D341Med (cell line): ENCODE measurements around the gene TMPRSS6.

Experiments used
- DNase-seq: peaks from one replicate; pipeline ENCODE4 v3.0.0; 2012; ENCODE audit warnings: low spot score

Gene TMPRSS6

GRCh38 chr22:37140686-37141323 is 31.3 kb upstream of the TMPRSS6 start:
- DNase-seq: no peak

GRCh38 chr22:37139762-37140161 is 30.2 kb upstream of the TMPRSS6 start:
- DNase-seq: no peak

- DNase-seq: no peak
These were observed 29.5 kb upstream of the TMPRSS6 start for GRCh38 chr22:37138849-37139561.

- no peak for DNase-seq
These were observed 28.6 kb upstream of the TMPRSS6 start for GRCh38 chr22:37137903-37138665.

GRCh38 chr22:37137131-37137530 is 27.6 kb upstream of the TMPRSS6 start:
- no peak for DNase-seq

- no peak for DNase-seq
These were observed 25.5 kb upstream of the TMPRSS6 start for GRCh38 chr22:37135023-37135422.

GRCh38 chr22:37133304-37134018 is 23.9 kb upstream of the TMPRSS6 start:
- DNase-seq: no peak

GRCh38 chr22:37132773-37133172 is 23.3 kb upstream of the TMPRSS6 start:
- no peak for DNase-seq

- DNase-seq: no peak
These were observed 20.4 kb upstream of the TMPRSS6 start for GRCh38 chr22:37129866-37130441.

- DNase-seq: no peak
These were observed 19.2 kb upstream of the TMPRSS6 start for GRCh38 chr22:37128555-37129281.

GRCh38 chr22:37127350-37127878 is 17.9 kb upstream of the TMPRSS6 start:
- no peak for DNase-seq

- no peak for DNase-seq
These were observed 17.4 kb upstream of the TMPRSS6 start for GRCh38 chr22:37126882-37127281.

GRCh38 chr22:37126383-37126782 is 16.9 kb upstream of the TMPRSS6 start:
- no peak for DNase-seq

GRCh38 chr22:37123649-37124048 is 14.1 kb upstream of the TMPRSS6 start:
- no peak for DNase-seq

- no peak for DNase-seq
These were observed 13.2 kb upstream of the TMPRSS6 start for GRCh38 chr22:37122598-37123180.

GRCh38 chr22:37121887-37122591 is 12.5 kb upstream of the TMPRSS6 start:
- no peak for DNase-seq

GRCh38 chr22:37120569-37121340 is 11.2 kb upstream of the TMPRSS6 start:
- no peak for DNase-seq

- DNase-seq: no peak
These were observed 10.4 kb upstream of the TMPRSS6 start for GRCh38 chr22:37119872-37120271.

- no peak for DNase-seq
These were observed 8.6 kb upstream of the TMPRSS6 start for GRCh38 chr22:37118083-37118482.
